ENCODE results near the gene ISM1.

The ISM1 gene

GRCh38 chr20:13236990-13237720 lies 16.1 kb downstream of the ISM1 start:
- TF ChIP-seq, protein P1, sequence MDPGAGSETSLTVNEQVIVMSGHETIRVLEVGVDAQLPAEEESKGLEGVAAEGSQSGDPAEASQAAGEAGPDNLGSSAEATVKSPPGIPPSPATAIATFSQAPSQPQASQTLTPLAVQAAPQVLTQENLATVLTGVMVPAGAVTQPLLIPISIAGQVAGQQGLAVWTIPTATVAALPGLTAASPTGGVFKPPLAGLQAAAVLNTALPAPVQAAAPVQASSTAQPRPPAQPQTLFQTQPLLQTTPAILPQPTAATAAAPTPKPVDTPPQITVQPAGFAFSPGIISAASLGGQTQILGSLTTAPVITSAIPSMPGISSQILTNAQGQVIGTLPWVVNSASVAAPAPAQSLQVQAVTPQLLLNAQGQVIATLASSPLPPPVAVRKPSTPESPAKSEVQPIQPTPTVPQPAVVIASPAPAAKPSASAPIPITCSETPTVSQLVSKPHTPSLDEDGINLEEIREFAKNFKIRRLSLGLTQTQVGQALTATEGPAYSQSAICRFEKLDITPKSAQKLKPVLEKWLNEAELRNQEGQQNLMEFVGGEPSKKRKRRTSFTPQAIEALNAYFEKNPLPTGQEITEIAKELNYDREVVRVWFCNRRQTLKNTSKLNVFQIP (CRISPR knock-in tag; IDR thresholded peaks at IDR 0.05; ENCODE audit: borderline replicate concordance, low read depth): no peak
- TF ChIP-seq, protein P2, sequence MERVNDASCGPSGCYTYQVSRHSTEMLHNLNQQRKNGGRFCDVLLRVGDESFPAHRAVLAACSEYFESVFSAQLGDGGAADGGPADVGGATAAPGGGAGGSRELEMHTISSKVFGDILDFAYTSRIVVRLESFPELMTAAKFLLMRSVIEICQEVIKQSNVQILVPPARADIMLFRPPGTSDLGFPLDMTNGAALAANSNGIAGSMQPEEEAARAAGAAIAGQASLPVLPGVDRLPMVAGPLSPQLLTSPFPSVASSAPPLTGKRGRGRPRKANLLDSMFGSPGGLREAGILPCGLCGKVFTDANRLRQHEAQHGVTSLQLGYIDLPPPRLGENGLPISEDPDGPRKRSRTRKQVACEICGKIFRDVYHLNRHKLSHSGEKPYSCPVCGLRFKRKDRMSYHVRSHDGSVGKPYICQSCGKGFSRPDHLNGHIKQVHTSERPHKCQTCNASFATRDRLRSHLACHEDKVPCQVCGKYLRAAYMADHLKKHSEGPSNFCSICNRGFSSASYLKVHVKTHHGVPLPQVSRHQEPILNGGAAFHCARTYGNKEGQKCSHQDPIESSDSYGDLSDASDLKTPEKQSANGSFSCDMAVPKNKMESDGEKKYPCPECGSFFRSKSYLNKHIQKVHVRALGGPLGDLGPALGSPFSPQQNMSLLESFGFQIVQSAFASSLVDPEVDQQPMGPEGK (CRISPR knock-in tag; IDR thresholded peaks at IDR 0.05; ENCODE audit: borderline replicate concordance): no peak
- TF ChIP-seq, protein P3, sequence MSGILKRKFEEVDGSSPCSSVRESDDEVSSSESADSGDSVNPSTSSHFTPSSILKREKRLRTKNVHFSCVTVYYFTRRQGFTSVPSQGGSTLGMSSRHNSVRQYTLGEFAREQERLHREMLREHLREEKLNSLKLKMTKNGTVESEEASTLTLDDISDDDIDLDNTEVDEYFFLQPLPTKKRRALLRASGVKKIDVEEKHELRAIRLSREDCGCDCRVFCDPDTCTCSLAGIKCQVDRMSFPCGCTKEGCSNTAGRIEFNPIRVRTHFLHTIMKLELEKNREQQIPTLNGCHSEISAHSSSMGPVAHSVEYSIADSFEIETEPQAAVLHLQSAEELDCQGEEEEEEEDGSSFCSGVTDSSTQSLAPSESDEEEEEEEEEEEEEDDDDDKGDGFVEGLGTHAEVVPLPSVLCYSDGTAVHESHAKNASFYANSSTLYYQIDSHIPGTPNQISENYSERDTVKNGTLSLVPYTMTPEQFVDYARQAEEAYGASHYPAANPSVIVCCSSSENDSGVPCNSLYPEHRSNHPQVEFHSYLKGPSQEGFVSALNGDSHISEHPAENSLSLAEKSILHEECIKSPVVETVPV (CRISPR knock-in tag; IDR thresholded peaks at IDR 0.05): no peak
- TF ChIP-seq ESRRG (CRISPR knock-in tag; IDR thresholded peaks at IDR 0.05) (no peak), RARB (CRISPR knock-in tag; IDR thresholded peaks at IDR 0.05) (no peak), ISL1 (CRISPR knock-in tag; IDR thresholded peaks at IDR 0.05) (no peak), BACH2 (CRISPR knock-in tag; IDR thresholded peaks at IDR 0.05; ENCODE audit: borderline replicate concordance) (no peak), ZFP3 (CRISPR knock-in tag; IDR thresholded peaks at IDR 0.05) (no peak), PPARA (CRISPR knock-in tag; IDR thresholded peaks at IDR 0.05; ENCODE audit: borderline replicate concordance) (no peak), OSR1 (CRISPR knock-in tag; IDR thresholded peaks at IDR 0.05) (no peak), ZFP30 (CRISPR knock-in tag; IDR thresholded peaks at IDR 0.05) (no peak)
- TF ChIP-seq, protein P4, sequence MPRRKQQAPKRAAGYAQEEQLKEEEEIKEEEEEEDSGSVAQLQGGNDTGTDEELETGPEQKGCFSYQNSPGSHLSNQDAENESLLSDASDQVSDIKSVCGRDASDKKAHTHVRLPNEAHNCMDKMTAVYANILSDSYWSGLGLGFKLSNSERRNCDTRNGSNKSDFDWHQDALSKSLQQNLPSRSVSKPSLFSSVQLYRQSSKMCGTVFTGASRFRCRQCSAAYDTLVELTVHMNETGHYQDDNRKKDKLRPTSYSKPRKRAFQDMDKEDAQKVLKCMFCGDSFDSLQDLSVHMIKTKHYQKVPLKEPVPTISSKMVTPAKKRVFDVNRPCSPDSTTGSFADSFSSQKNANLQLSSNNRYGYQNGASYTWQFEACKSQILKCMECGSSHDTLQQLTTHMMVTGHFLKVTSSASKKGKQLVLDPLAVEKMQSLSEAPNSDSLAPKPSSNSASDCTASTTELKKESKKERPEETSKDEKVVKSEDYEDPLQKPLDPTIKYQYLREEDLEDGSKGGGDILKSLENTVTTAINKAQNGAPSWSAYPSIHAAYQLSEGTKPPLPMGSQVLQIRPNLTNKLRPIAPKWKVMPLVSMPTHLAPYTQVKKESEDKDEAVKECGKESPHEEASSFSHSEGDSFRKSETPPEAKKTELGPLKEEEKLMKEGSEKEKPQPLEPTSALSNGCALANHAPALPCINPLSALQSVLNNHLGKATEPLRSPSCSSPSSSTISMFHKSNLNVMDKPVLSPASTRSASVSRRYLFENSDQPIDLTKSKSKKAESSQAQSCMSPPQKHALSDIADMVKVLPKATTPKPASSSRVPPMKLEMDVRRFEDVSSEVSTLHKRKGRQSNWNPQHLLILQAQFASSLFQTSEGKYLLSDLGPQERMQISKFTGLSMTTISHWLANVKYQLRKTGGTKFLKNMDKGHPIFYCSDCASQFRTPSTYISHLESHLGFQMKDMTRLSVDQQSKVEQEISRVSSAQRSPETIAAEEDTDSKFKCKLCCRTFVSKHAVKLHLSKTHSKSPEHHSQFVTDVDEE (CRISPR knock-in tag; IDR thresholded peaks at IDR 0.05): no peak
- ATAC-seq: no peak

GRCh38 chr20:13238001-13238653 lies 17.1 kb downstream of the ISM1 start:
- TF ChIP-seq ZNF565 (CRISPR knock-in tag; conservative IDR thresholded peaks at IDR 0.05; ENCODE audit: low read depth): no peak
- no peak for TF ChIP-seq SNAI2 (CRISPR knock-in tag; IDR thresholded peaks at IDR 0.05)
- TF ChIP-seq, protein P3 (CRISPR knock-in tag; IDR thresholded peaks at IDR 0.05): no peak
- no peak for TF ChIP-seq RARB (CRISPR knock-in tag; IDR thresholded peaks at IDR 0.05)
- no peak for TF ChIP-seq ISL1 (CRISPR knock-in tag; IDR thresholded peaks at IDR 0.05)
- TF ChIP-seq PPARA (CRISPR knock-in tag; IDR thresholded peaks at IDR 0.05; ENCODE audit: borderline replicate concordance): no peak
- ATAC-seq: no peak

GRCh38 chr20:13243826-13244376 lies 22.8 kb downstream of the ISM1 start:
- no peak for TF ChIP-seq CSDC2 (CRISPR knock-in tag; IDR thresholded peaks at IDR 0.05)
- TF ChIP-seq ZNF8 (CRISPR knock-in tag; IDR thresholded peaks at IDR 0.05): no peak
- TF ChIP-seq BACH2 (CRISPR knock-in tag; IDR thresholded peaks at IDR 0.05; ENCODE audit: borderline replicate concordance): no peak
- TF ChIP-seq, protein P3 (CRISPR knock-in tag; IDR thresholded peaks at IDR 0.05): no peak
- TF ChIP-seq RARB (CRISPR knock-in tag; IDR thresholded peaks at IDR 0.05): no peak
- ATAC-seq: no peak
